OCI-LY1 (cell line): ENCODE results near the gene SMIM33.

Source experiments
- EZH2 ChIP-seq: fragments of 200-600 bp; sonication (generic), shearing (Covaris generic); IDR thresholded peaks from 2 replicates; pipeline ENCODE4 v1.8.0; 2017; ENCODE audit warnings: borderline replicate concordance, mixed run types, mild to moderate bottlenecking, antibody characterized with exemption, low read length, moderate library complexity, mixed read lengths
- TF ChIP-seq, protein P1 (sequence below): fragments of 200-600 bp; sonication (generic), shearing (Covaris generic); IDR thresholded peaks from 2 replicates; pipeline ENCODE4 v1.5.1; 2017; ENCODE audit warnings: mild to moderate bottlenecking, antibody characterized with exemption, low read length, moderate library complexity, mixed read lengths

DNA sequence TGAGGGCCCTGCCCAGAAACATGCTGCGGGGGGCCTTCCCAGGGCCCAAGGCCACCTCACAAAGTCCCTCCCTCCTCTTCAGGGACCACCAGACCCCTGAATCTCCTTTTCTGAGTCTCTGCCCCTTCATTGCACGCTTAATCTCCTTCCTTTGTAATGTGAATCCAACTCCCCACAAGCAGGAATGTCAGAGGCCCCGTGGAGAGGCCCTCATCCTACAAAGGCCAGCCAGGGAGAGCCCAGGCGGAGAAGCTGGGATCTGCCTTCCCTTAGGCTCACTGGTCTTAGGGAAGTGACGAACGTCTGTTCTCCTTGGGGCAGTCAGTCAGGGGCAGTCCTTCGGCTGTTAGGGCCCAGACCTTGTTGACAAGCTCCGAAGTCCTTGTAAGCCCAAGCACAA, 2.3 kb downstream of the SMIM33 start:
- TF ChIP-seq, protein P1, sequence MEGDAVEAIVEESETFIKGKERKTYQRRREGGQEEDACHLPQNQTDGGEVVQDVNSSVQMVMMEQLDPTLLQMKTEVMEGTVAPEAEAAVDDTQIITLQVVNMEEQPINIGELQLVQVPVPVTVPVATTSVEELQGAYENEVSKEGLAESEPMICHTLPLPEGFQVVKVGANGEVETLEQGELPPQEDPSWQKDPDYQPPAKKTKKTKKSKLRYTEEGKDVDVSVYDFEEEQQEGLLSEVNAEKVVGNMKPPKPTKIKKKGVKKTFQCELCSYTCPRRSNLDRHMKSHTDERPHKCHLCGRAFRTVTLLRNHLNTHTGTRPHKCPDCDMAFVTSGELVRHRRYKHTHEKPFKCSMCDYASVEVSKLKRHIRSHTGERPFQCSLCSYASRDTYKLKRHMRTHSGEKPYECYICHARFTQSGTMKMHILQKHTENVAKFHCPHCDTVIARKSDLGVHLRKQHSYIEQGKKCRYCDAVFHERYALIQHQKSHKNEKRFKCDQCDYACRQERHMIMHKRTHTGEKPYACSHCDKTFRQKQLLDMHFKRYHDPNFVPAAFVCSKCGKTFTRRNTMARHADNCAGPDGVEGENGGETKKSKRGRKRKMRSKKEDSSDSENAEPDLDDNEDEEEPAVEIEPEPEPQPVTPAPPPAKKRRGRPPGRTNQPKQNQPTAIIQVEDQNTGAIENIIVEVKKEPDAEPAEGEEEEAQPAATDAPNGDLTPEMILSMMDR, result no peak
- no peak for TF ChIP-seq EZH2
